Heart left ventricle (tissue), 13 donors: ENCODE measurements around the gene CSF1R.

Source experiments
- CTCF ChIP-seq, 12 donors: fragments of 200-600 bp; sonication (generic) in 4 of 12; IDR thresholded peaks; one replicate each; pipeline versions ENCODE4 v1.5.0 to v1.8.0; 2018 to 2022; ENCODE audit warnings: antibody characterized with exemption in 12 of 12, mild to moderate bottlenecking in 5 of 12
- POLR2A ChIP-seq, 2 donors: fragments of 450-650 bp; IDR thresholded peaks; one replicate each; pipeline ENCODE4 v1.6.1; 2017; ENCODE audit warnings: antibody characterized with exemption in 2 of 2, mild to moderate bottlenecking in 2 of 2, moderate library complexity in 2 of 2
- donor health status: ischemic (EF 13 %, LVEDD 7.1; RV severe dilation, severe dysfunction).
- donor health status: DM: no; HTN: yes; CAD: no.
- donor health status: DM: no; HTN: no; CAD: no.
- donor health status: ischemic (EF 25% LVEDD 6.9; RV normal size, moderate dysfunction).
- donor health status: ischemic (EF 25% LVEDD 5.7; RV mildly dilated, moderate dysfunction).
- donor health status: ischemic (EF 35%, LVEDD 5.7; RV mildly dilated, moderate dysfunction).
- donor health status: nonischemic (EF 11% LVEDD 7.7; RV severe dilation, severe dysfunction).
- donor health status: DM: yes; HTN: yes; CAD: no.
- donor health status: PGD.
- donor health status: ischemic (EF 29% LVEDD 5.4; RV normal size, mild dysfunction).
- donor health status: nonischemic (EF 23%, LVEDD 6.1; RV moderate dilation, normal function).

- TF ChIP-seq CTCF (IDR thresholded peaks at IDR 0.05) (no peak), POLR2A (IDR thresholded peaks at IDR 0.05) (no peak)
Measured at GRCh38 chr5:150013931-150014330, 72.4 kb downstream of the CSF1R start.
